Neural crest cell (in vitro differentiated cells): ENCODE results near the gene AADAT. TPM values are rescaled to one million over a fixed set of nuclear protein-coding genes. Genes with fewer than 3 reads are reported as not detected.

Source experiments
- DNase-seq: peaks from one replicate; pipeline ENCODE4 v3.0.0; 2021; ENCODE audit warnings: low read depth, mixed read lengths, low spot score
- H3K27ac Mint-ChIP-seq: one replicate; pipeline ENCODE4 v1.8.0; 2021; ENCODE audit warnings: mild to moderate bottlenecking, mixed read lengths; ENCODE audit not compliant: unreplicated experiment
- H3K27me3 Mint-ChIP-seq: 2 replicates; pipeline ENCODE4 v1.8.0; 2021; ENCODE audit warnings: low read depth, mild to moderate bottlenecking, mixed read lengths
- H3K36me3 Mint-ChIP-seq: 2 replicates; pipeline ENCODE4 v1.8.0; 2021; ENCODE audit warnings: low read depth, mild to moderate bottlenecking, mixed read lengths
- H3K4me1 Mint-ChIP-seq: 2 replicates; pipeline ENCODE4 v1.8.0; 2021; ENCODE audit warnings: mixed read lengths
- H3K4me3 Mint-ChIP-seq: one replicate; pipeline ENCODE4 v1.8.0; 2021; ENCODE audit warnings: mild to moderate bottlenecking, mixed read lengths
- H3K9me3 Mint-ChIP-seq: 2 replicates; pipeline ENCODE4 v1.8.0; 2021; ENCODE audit warnings: mixed read lengths
- CTCF ChIP-seq: fragments of 200-600 bp; sonication (generic); conservative IDR thresholded peaks from 2 replicates; pipeline ENCODE4 v1.5.0; 2021; ENCODE audit warnings: antibody characterized with exemption, mild to moderate bottlenecking
- total RNA-seq: library from RNA; stranded (reverse); gene quantifications from 2 replicates; pipeline ENCODE4 v1.2.1, GENCODE V29; 2021

Gene AADAT
- total RNA-seq, 1 donor from 2014 or later, result 30.7 TPM

GRCh38 chr4:170089274-170089667 lies 485 bp downstream of the AADAT start:
- peak; percentile 47 for DNase-seq
- no peak for TF ChIP-seq CTCF
- H3K36me3 Mint-ChIP-seq, result peaks cover 32% of the 10 kb centered on the region

GRCh38 chr4:170088716-170089115 lies 1.0 kb downstream of the AADAT start:
- TF ChIP-seq CTCF, result no peak
- peak overlapping the region; percentile 92 for H3K4me3 Mint-ChIP-seq
- no peaks in the 10 kb centered on the region for H3K27me3 Mint-ChIP-seq
- peaks cover 36% of the 10 kb centered on the region for H3K36me3 Mint-ChIP-seq
- H3K27ac Mint-ChIP-seq, result peak overlapping the region; percentile 98
- H3K4me1 Mint-ChIP-seq, result peaks cover 38% of the 10 kb centered on the region
- no peak for DNase-seq
- H3K9me3 Mint-ChIP-seq, result no peaks in the 10 kb centered on the region

More at GRCh38 chr4:170089274-170089667, 485 bp downstream of the AADAT start:
- no peaks in the 10 kb centered on the region for H3K27me3 Mint-ChIP-seq
- peak overlapping the region; percentile 98 for H3K27ac Mint-ChIP-seq
- no peaks in the 10 kb centered on the region for H3K9me3 Mint-ChIP-seq
- peak overlapping the region; percentile 92 for H3K4me3 Mint-ChIP-seq
- peaks cover 43% of the 10 kb centered on the region for H3K4me1 Mint-ChIP-seq

- H3K9me3 Mint-ChIP-seq, result no peaks in the 10 kb centered on the region
- peaks cover 46% of the 10 kb centered on the region for H3K4me1 Mint-ChIP-seq
- TF ChIP-seq CTCF, result no peak
- peak overlapping the region; percentile 71 for H3K4me3 Mint-ChIP-seq
- DNase-seq, result no peak
- H3K27me3 Mint-ChIP-seq, result no peaks in the 10 kb centered on the region
- peaks cover 50% of the 10 kb centered on the region for H3K36me3 Mint-ChIP-seq
- H3K27ac Mint-ChIP-seq, result no peak overlapping the region
These were observed 2.5 kb downstream of the AADAT start for GRCh38 chr4:170087163-170087700.

GRCh38 chr4:170083541-170083940 lies 6.2 kb downstream of the AADAT start:
- Mint-ChIP-seq H3K9me3 (no peaks in the 10 kb centered on the region), H3K36me3 (peaks cover 71% of the 10 kb centered on the region), H3K27me3 (no peaks in the 10 kb centered on the region), H3K27ac (no peak overlapping the region), H3K4me3 (no peak overlapping the region), H3K4me1 (peaks cover 29% of the 10 kb centered on the region)
- no peak for TF ChIP-seq CTCF
- no peak for DNase-seq

- H3K36me3 Mint-ChIP-seq, result peaks cover 63% of the 10 kb centered on the region
- DNase-seq, result no peak
- H3K27ac Mint-ChIP-seq, result no peak overlapping the region
- H3K4me1 Mint-ChIP-seq, result peaks cover 8% of the 10 kb centered on the region
- TF ChIP-seq CTCF, result no peak
- no peak overlapping the region for H3K4me3 Mint-ChIP-seq
- no peaks in the 10 kb centered on the region for H3K27me3 Mint-ChIP-seq
- no peaks in the 10 kb centered on the region for H3K9me3 Mint-ChIP-seq
These were observed 9.3 kb downstream of the AADAT start for GRCh38 chr4:170080496-170080895.
